Activated CD4-positive, alpha-beta T cell treated with anti-CD3 and anti-CD28 coated beads, Interleukin-2, Interleukin-4, amounts not matched to agents 100 ng/mL and 50 ng/mL, durations not matched to agents 16 hours and 8 hours (primary cell): Measurements from ENCODE around the gene FMC1.
"Not testable (repeated sequence)": the region's sequence is repeated elsewhere in the genome, so short reads cannot be mapped to it uniquely, and the experiment has no call there.

Source experiments
- DNase-seq: peaks from one replicate; pipeline ENCODE4 v3.0.0-alpha.2; 2020; ENCODE audit warnings: low spot score

Gene FMC1

GRCh38 chr7:139341058-139341775 lies at the start of gene FMC1:
FMC1 (plus strand) TSS chr7:139341337; CDS start chr7:139341385, 48 bp downstream.
- peak; percentile 93 for DNase-seq

- DNase-seq, result no peak
Observed at GRCh38 chr7:139292821-139293220, 48.3 kb upstream of the FMC1 start.

DNA sequence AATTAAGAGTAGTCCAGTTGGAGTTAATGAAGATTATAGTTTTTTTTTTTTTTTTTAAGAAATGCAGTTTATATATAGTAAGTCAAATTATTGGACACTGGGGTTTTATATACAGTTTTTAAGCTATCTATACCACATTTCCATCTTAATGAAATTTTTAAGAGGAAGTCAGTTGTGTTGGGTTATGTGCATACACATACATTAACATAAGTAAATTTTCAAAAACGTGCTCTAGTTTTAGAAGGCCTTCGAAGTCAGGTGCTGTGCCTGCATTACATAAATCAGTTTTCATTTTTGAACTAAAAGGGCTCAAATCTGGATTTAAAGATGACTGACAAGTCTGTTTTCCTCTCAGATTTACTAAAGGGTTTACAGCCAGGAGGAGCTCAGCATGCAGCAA lies 47.6 kb upstream of the FMC1 start:
- DNase-seq, result no peak

DNA sequence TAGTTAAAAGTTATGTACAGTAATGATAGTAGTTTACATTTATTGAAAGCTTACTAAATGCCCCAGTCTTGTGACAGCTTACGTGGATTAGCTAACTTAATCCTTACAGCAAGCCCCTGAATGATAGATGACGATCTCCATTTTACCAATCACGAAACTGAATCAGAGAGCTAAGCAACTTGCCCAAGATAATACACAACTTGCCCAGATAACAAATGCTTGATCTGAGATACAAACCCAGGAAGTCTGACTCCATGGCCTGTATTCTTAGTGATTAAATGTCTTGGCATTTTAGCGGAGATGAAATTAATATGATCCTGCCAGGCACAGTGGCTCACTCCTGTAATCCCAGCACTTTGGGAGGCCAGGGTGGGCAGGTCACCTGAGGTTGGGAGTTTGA lies 46.9 kb upstream of the FMC1 start:
- no peak for DNase-seq

DNA sequence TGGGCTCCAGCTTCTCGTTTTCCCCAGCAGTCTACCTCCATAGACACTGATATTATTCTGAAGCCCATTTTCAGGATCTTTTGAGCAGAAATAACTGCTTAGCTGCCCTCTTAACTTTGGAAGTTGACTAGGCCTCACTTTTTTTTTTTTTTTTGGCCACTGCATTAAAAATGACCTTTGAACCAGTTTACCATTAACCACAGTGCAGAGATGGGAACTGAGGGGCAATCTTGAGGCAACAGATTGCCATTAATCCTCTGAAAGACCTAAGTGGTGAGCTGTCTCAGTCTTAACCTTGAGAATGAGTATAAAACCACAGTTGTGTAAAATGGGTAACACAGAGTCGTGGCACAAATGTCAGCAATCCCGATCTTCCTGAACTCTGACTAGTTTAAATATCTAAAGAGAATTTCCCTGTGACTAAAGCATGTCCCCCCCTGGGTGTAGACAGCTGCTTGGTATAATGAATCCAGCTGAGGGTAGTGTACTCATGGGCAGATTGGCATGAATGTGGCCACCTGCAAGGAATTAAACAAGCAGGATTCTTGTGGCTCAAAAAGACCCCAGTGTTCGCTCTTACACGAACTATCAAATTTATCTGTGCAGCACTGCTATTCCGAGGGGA lies 46.1 kb upstream of the FMC1 start:
- no peak for DNase-seq

DNA sequence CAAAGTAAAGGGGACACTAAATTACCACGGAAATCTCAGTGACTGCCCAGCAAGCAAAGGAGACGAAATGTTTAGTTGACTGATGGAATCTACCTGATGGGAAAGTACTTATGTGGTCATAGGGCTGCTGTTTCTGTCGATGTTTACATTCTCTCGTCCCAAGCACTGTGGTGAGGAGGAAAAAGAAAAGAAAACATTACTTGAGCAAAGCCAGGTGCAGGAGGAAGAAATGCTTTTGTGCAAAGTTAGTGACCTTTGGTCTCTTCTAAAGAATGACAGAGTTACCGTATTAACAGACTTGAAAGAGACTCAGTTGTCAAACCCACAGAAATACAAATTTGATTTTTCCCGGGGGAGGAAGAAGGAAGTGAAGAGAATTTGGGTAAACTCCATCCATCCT lies 43.3 kb upstream of the FMC1 start:
- DNase-seq, result no peak

DNA sequence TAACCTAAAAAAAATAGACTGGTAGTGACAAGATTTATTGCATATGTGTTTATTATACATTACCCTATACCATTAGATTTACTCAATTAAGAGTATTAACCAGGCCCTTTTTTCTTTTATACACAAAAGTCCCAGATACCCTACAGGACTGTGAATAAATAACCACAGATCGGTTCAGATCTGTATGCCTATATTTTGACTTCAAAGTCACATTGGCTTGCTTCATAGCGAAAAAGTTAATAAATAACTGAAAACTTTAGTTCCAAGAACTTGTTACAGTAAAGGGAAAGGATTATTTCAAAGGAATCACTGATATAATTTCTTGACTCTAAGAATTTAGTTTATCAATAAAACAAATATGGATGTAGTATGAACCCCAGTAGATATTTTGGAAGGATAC lies 41.8 kb upstream of the FMC1 start:
- no peak for DNase-seq

- DNase-seq, result no peak
Observed at GRCh38 chr7:139300390-139300789, 40.7 kb upstream of the FMC1 start.

DNA sequence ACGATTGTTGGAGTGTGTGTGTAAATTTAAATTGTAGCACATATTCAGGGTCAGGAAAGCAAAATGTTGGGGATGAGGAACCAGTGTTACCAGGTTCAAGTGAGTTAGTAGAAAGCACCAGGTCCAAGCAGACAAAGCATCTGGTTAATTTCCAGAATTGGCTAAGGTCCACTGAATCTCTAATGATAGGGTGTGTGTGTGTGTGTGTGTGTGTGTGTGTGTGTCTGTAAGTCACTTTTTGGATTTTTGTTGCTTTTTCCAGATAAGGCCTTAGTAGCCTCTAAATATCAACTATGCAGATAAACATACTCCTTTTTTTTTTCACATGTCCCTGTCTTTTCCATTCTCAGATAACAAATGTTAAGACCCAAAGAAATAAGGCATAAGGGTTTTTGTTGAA lies 36.6 kb upstream of the FMC1 start:
- DNase-seq, result no peak

DNA sequence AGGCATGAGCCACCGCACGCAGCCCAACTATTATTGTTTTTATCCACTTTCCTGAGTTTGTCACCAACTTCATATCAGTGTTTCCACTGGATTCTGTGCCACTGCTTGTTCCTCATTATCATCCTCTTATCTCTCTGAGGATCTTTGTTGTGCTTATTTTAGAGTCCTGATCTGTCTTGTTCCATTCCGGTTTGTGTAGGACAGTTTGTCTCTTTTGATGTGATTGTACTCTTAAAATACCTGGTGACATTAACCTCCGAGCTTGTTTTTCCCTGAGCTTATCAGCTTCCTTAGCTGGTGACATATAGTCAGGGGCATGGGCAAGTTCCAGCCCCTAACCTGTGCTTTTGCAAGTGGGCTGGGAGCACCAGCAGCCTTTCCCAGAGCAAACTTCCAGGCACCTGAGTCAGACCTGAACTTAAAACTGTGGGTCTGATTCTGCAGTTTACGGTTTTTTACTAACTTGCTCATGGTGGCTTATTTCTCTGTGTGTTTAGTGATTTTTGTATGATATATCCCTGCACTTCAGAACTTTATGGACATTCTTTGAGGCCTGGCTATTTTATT lies 23.1 kb upstream of the FMC1 start:
- no peak for DNase-seq

- no peak for DNase-seq
Observed at GRCh38 chr7:139321071-139321745, 19.9 kb upstream of the FMC1 start.

- DNase-seq, result not testable (repeated sequence)
Observed at GRCh38 chr7:139324709-139325108, 16.4 kb upstream of the FMC1 start.

DNA sequence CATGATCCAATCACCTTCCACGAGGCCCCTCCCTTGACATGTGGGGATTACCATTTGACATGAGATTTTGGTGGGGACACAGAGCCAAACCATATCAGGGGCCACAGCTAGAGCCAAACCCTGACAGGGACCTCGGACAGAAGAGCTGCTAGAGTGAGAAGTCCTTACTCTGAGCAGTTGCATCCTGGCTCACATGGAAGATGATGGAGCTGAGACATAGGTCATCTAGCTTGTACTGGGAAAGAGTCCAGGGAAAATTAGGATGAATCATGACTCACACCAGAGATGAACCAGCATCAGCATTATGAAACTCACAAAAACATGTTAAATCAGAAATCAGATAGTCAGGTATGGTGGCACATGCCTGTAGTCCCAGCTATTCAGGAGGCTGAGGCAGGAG lies 12.8 kb upstream of the FMC1 start:
- DNase-seq, result no peak

GRCh38 chr7:139329119-139329518 lies 12.0 kb upstream of the FMC1 start:
- no peak for DNase-seq

GRCh38 chr7:139330333-139331030 lies 10.7 kb upstream of the FMC1 start:
- DNase-seq, result peak; percentile 10

- no peak for DNase-seq
Observed at GRCh38 chr7:139332697-139333359, 8.3 kb upstream of the FMC1 start.

GRCh38 chr7:139333443-139333842 lies 7.7 kb upstream of the FMC1 start:
- DNase-seq, result not testable (repeated sequence)

GRCh38 chr7:139334399-139335150 lies 6.6 kb upstream of the FMC1 start:
- DNase-seq, result no peak

DNA sequence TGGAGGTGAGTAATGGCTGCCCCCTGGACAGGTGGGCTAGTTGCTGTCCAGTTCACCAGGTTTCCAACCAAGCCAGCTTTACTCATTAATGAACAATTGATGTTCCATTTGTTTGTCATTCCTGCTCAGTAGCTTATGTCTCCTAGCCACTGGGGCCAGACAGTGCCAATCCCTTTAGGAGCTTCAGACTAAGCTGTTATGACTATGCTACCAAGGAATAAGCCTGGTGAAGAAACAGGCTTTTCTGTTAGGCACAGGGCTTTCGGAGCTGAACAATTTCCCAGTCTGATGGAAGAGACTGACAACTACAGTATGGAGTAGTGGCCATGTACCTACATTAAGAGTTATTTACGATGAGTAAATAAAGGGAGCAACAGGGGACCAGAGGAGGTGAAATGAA lies 2.1 kb upstream of the FMC1 start:
- DNase-seq, result no peak

- DNase-seq, result no peak
Observed at GRCh38 chr7:139339698-139340036, 1.5 kb upstream of the FMC1 start.
